SKM-1 (cell line): ENCODE results near the gene GALNT11.
"Not testable (repeated sequence)": the region's sequence is repeated elsewhere in the genome, so short reads cannot be mapped to it uniquely, and the experiment has no call there.

Experiments
- DNase-seq: peaks from one replicate; lab custom pipeline; 2025; ENCODE audit not compliant: unreplicated experiment; lab: John Stamatoyannopoulos, UW

GALNT11 gene

GRCh38 chr7:152025077-152025936, at the start of gene GALNT11:
TSS of gene GALNT11 (plus strand) at chr7:152025674. CDS start at chr7:152094228, 68,554 bp downstream.
- DNase-seq = peak; percentile 23

DNA sequence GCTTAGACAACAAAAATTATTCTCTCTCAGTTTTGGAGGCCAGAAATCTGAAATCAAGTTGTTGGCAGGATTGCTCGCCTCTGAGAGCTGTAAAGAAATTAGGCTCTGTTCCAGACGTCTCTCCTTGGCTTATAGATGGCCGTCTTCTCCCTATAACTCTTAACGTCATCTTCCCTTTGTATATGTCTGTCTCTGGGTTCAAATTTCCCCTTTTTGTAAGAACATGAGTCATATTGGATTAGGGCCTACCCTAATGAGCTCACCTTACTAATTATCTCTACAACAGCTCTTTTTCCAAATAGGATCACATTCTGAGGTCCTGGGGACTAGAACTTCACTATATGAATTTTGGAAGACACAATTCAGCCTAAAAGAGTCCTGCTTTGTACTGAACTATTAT, 46.9 kb upstream of the GALNT11 start:
- no peak for DNase-seq

DNA sequence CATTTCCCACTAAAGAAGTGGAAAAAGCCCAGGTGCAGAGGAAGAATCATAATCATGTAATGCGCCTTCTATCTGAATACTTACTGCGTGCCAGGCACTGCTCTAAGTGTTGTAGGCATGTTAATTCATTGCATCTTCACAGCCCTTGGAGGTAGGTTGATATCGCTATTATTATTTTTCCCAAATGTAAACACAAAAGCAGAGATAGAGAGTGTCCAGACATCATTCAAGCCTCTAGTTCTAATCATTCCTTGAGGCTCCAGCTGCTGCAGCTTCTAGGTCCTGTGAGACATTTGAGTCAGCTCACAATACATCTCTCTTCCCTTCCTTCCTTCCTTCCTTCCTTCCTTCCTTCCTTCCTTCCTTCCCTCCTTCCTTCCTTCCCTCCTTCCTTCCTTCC, 44.3 kb upstream of the GALNT11 start:
- no peak for DNase-seq

GRCh38 chr7:151982806-151983205, 42.7 kb upstream of the GALNT11 start:
- DNase-seq = no peak

DNA sequence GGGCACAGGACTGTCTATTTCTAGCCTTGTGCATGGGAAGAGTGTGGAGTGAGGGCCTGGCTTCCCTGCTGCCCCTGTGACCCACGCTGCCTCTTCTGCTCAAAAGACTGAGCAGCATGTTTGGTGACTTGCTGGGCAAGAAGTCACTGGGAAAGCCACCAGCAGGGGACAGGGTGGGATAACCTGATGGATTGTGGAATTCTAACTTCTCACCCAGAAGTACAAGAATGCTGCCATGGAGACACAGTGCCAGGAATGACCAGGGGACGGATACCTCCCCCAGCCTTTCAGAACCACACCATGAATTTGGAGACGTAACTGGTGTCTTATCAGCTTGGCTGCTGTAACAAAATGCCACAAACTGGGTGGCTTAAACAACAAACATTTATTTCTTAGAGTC, 40.9 kb upstream of the GALNT11 start:
- no peak for DNase-seq

- no peak for DNase-seq
Measured at GRCh38 chr7:151987748-151988529, 37.5 kb upstream of the GALNT11 start.

DNA sequence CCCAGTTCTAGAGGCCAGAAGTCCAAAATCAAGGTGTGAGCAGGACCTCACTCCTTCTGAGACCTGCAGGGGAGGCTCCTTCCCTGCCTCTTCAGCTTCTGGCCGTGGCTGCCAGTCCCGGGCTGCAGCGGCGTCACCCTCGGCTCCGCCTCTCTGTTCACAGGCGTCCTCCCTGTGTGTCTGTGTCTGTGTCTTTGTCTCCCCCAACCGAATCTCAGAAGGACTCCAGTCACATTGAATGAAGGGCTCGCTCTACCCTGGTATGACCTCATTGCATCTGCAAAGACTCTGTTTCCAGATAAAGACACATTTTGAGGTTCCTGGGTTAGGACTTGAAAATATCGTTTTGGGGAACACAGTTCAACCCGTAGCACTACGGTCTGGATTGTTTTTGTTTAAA, 33.1 kb upstream of the GALNT11 start:
- DNase-seq = no peak

- DNase-seq = no peak
Measured at GRCh38 chr7:151993977-151994676, 31.3 kb upstream of the GALNT11 start.

DNA sequence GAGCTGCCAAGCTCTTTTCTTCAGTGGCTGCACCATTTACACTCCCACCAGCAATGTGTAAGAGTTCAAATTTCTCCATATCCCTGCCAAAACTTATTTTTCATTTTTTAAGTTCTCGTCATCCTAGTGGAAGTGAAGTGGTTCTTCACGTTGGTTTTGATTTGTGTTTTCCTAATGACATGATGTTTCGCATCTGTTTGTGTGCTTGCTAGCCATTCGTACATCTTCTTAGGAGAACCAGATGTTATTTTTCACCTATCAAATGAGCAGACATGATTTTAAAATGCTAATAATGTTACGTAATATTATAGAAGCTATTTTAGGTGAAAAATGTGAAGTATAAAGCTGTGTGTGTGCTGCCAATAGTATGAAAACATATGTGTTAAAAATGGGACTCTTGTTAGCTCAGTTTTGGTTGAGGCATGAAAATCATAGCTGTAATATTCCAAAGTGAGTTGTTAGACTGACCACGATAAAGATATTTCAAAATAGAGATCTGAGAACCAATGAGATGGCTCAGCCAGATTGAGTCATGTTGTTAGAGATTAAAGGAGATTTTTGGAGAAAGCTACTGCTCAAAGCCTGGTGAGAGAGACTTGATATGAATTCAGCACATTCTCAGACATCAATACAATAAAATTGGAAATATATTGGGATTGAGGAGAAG, 25.9 kb upstream of the GALNT11 start:
- no peak for DNase-seq

DNA sequence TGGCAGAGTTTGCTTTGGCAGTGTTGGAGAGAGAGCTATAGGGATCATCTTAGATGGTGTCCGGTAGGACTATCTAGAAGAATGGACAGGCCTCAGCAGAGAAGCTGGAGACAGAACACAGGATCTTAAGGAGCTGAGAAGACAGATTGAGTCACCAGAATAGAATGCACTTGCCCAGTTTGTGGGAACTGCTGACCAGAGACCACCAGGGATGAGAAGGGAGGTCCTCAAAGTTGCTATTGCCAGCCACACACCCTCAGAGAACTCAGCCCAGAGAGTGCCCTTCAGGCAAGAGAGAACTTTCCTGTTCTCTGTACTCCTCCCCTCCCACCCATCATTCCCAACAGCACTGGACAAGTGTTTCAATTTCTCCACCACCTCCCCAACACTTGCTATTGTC, 25.3 kb upstream of the GALNT11 start:
- no peak for DNase-seq

DNA sequence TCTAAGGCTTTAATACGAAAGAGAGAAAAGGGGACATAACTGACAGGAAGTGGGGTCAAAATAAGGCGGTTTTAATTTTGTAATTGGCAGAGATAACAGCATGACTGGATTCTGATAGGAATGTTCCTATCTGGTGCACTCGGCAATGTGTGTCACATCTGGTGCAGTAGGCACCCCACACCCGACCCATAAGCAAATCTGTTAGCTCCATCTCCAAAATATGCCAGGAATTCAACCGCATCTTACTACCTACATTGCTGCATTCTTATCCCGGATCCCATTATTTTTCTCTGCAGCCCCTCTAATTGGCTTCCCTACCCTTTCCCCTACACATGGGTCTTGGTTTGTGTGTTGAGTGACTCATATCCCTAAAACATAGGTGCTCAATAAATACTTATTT, 19.1 kb upstream of the GALNT11 start:
- DNase-seq = no peak

GRCh38 chr7:152011860-152012259, 13.6 kb upstream of the GALNT11 start:
- no peak for DNase-seq

GRCh38 chr7:152013230-152013629, 12.2 kb upstream of the GALNT11 start:
- no peak for DNase-seq

DNA sequence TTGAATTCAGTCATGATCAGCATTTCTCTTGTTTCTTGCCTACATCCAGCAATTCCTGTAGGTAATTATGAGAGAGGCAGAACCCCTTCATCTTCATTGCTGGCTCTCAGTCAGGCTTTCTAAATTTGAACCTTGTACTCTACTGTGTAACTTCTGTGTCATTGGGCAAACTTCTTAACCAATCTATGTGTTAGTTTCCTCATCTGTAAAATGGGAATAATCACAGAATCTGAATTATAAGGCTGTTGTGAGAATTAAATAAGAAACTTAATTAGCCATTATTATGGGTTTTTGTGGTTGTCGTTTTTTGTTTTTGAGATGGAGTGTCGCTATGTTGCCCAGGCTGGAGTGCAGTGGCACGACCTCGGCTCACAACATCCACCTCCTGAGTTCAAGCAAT, 11.5 kb upstream of the GALNT11 start:
- no peak for DNase-seq

DNA sequence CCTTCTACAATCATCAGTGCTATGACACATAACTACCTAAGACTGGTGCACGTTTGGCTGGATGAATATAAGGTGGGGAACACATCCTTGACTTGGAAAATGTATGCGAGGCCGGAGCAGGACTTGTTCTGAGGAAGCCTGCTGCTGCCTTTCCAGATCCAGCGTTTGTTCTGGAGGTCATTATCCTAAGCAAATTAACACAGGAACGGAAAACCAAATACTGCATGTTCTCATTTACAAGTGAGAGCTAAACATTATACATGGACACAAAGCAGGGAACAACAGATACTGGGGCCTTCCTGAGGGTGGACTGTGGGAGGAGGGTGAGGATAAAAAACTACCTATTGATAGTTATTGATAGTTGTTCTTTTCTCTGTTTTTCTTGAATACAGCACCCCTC, 10.8 kb upstream of the GALNT11 start:
- no peak for DNase-seq

GRCh38 chr7:152015600-152015999, 9.9 kb upstream of the GALNT11 start:
- DNase-seq = no peak

DNA sequence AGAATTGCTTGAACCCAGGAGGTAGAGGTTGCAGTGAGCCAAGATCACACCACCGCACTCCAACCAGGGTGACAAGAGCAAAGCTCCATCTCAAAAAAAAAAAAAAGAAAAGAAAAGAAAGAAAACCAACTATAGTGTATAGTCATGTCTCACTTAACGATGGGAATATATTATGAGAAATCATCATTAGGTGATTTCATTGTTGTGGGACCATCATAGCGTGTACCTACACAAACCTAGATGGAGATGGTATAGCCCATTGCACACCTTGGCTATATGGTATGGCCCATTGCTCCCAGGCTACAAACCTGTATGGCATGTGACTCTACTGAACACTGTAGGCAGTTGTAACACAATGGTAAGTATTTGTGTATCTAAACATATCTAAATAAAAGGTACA, 8.5 kb upstream of the GALNT11 start:
- DNase-seq = no peak

- not testable (repeated sequence) for DNase-seq
Measured at GRCh38 chr7:152017683-152018082, 7.8 kb upstream of the GALNT11 start.

- not testable (repeated sequence) for DNase-seq
Measured at GRCh38 chr7:152021740-152022139, 3.7 kb upstream of the GALNT11 start.

GRCh38 chr7:152025937-152026890, 740 bp downstream of the GALNT11 start:
- no peak for DNase-seq
